HEK293T (cell line): ENCODE measurements around the gene KRT34.

ENCODE experiments used
- L3MBTL2 ChIP-seq: fragments of 450-650 bp; conservative IDR thresholded peaks from 2 replicates; pipeline ENCODE4 v1.6.1; 2016; ENCODE audit warnings: mild to moderate bottlenecking
- SUZ12 ChIP-seq: fragments of 450-650 bp; IDR thresholded peaks from 2 replicates; pipeline ENCODE4 v1.6.1; 2016; ENCODE audit warnings: mild to moderate bottlenecking
- ZNF384 ChIP-seq: fragments of 450-650 bp; IDR thresholded peaks from 2 replicates; pipeline ENCODE4 v1.6.1; 2016

GRCh38 chr17:41413982-41414381, 31.9 kb upstream of the KRT34 start:
- TF ChIP-seq L3MBTL2 (no peak), SUZ12 (no peak), ZNF384 (no peak)
